Measurements from ENCODE around the gene BTBD16.

Gene BTBD16

DNA sequence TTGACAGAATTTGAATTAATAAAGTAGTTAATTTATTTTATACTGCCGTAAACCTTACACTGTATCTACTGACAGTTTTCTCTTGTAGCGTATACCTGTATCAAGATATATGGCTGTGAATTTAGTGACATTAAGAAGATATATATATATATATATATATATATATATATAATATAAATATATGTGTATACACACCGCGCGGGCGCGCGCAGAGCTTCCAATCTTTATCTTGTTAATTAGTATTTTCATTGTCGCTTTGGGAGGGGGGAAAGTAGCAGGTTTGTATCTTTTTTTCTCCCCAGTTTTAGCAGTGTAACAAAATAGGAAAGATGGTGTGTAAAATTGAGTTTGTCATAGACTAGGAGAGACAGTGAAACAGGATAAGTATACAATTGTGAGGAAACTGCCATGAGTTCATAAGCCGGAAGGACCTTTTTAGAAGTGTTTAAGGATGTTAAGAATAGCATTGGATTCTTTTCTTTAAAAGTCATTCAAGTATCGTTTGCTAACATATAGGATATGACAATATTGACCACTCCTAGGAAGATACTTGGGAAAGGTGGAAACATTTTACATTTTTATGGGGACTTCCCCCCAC is 105.4 kb downstream of the BTBD16 start:
- no peak for DNase-seq

DNA sequence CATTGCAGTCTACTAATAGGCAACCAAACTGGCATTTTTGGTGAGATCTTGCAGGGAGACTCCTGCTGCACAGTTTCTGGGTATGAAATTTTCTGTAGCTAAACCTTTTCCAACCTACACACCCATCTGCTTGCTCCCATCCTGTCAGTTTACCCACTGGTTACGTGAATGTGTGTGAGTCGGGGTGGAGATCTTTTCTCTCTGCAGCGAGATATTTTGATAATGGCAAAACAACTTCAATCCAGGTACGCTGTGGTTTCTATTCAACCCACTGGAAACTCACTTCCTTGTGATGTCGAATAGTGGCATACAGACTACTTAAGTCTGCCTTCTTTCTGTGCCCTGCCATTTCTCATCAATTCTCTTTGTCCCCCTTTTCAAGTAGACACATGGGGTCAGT is 107.9 kb downstream of the BTBD16 start:
- peak in 2 of 6 experiments; percentile 9 to 19 for DNase-seq

DNA sequence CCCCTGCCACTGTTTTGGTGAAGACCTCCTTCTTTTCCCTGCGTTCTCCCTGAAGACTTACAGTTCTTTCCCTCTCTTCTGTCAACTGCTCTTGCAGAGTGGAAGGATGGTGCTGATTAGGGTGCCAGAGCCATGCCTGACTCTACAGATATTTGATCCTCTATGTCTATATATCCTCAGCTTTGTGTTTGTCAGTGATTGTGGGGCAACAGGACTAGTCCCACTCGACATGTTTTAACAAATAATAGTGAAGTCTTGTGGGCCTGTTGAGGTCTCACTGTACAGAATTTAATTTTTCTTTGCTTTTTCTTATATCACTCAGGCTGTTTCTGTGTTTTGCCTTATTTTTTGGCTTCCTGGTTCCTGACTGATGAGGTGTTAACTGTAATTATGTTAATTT is 108.4 kb downstream of the BTBD16 start:
- no peak for DNase-seq

DNA sequence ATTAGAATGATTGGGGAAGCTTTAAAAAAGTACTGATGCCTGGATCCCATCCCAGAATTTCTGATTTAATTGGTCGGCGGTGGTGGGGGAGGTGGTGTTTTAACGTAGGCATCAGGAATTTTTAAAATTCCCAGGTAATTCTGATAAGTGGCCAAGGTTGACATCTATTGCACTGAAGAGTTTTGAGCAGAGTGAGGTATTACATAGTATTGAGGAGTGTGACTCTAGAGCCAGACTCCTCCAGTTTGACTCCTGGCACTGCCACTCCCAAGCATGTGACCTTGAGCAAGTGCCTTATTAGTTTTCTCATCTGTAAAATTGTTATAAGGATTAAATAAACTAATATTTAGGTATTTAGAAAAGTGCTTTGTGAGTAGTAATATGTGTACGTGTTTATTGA is 109.6 kb downstream of the BTBD16 start:
- no peak for DNase-seq

DNA sequence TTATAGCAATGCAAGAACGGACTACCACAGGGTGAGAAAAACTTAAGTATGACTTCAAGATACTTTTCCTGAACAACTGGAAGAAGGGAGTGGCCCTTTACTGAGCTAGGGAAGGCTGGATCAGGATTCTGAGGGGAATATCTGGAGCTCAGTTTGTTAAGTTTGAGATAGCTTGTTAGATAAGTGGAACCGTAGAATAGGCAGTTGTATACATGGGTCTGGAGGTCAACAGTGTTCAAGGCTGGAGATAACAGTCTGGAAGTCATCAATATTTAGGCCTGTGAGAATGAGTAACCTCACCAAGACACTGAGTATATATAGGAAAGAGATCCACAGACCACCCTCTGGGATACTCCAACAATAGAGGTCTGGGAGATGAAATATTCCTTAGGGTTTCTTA is 110.6 kb downstream of the BTBD16 start:
- DNase-seq: no peak

DNA sequence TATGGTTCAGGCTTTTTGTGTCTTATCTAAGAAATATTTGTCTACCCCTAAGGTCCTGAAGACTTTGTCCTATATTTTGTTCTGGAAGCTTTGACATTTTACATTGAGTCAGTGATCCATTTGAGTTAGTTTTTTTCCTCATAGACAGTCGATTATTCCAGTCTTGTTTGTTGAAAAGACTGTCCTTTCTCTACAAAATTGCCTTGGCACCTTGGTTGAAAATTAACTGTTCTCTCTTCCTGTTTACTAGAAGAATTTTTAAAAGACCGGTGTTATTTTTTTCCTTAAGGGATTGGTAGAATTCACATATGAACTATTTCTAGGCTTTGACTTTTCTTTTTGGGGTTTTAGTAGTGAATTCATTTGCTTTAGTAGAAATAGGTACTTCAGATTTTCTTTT is 115.4 kb downstream of the BTBD16 start:
- DNase-seq: no peak

DNA sequence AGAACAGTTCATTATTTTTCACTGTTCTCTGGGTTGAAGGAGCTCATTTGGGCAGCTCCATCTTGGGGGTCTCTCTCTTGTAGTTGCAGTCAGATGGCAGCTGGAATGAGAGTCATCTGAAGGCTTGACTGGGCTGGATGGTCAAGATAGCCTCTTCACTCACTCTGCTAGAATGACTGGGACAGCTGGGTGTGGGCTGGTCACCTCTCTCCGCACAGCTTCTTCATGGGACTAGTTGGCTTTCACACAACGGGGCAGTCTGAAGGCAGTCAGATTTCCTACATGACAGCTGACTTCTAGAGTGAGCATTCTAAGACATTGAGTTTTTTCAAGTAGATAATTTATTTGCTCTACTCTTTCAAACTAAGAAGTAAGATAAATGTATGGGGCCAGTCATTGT is 116.5 kb downstream of the BTBD16 start:
- no peak for DNase-seq
